ENCODE measurements around the gene TRIM52.

TRIM52 gene

GRCh38 chr5:181259974-181260719 is 796 bp downstream of the TRIM52 start:
- peak overlapping the region; percentile 100 for H3K9ac ChIP-seq (ENCODE audit: low read length)
- no peaks in the 10 kb centered on the region for H4K20me1 ChIP-seq (ENCODE audit: low read depth, low read length)
- H3K9me3 ChIP-seq (ENCODE audit: insufficient read depth, low read length): no peaks in the 10 kb centered on the region

GRCh38 chr5:181259283-181259682 is 1.7 kb downstream of the TRIM52 start:
- Histone ChIP-seq H3K9me3 (ENCODE audit: insufficient read depth, low read length) (no peaks in the 10 kb centered on the region), H3K27me3 (ENCODE audit: low read length) (no peaks in the 10 kb centered on the region), H3K4me3 (ENCODE audit: insufficient read depth, low read length, poor library complexity, severe bottlenecking) (peak overlapping the region; percentile 96), H3K79me2 (ENCODE audit: insufficient read depth, low read length) (peaks cover 74% of the 10 kb centered on the region), H3K27ac (ENCODE audit: low read depth, low read length) (peak overlapping the region; percentile 12; the same call in 1 of the 2 replicates), H3K36me3 (ENCODE audit: low read length) (peaks cover 11% of the 10 kb centered on the region; the same call in 1 of the 2 replicates), H3K9ac (ENCODE audit: low read length) (peak overlapping the region; percentile 100), H3K9me2 (replicated peaks; ENCODE audit: insufficient read depth, low read length) (no peaks in the 10 kb centered on the region), H2AFZ (ENCODE audit: low read depth, low read length, severe bottlenecking) (no peak overlapping the region), H3F3A (ENCODE audit: insufficient read depth) (peaks cover 29% of the 10 kb centered on the region), H4K20me1 (ENCODE audit: low read depth, low read length) (no peaks in the 10 kb centered on the region), H3K4me2 (ENCODE audit: low read depth, low read length, poor library complexity, severe bottlenecking) (peak overlapping the region; percentile 75)
- no peak for TF ChIP-seq CTCF (IDR thresholded peaks at IDR 0.05; ENCODE audit: insufficient read depth, low read length, poor library complexity, severe bottlenecking)
- TF ChIP-seq EZH2phosphoT487 (conservative IDR thresholded peaks at IDR 0.05; ENCODE audit: low read length): no peak

More at GRCh38 chr5:181259974-181260719, 796 bp downstream of the TRIM52 start:
- Histone ChIP-seq H2AFZ (ENCODE audit: low read depth, low read length, severe bottlenecking) (peak overlapping the region; percentile 36), H3K4me2 (ENCODE audit: low read depth, low read length, poor library complexity, severe bottlenecking) (peak overlapping the region; percentile 75), H3K79me2 (ENCODE audit: insufficient read depth, low read length) (peaks cover 65% of the 10 kb centered on the region), H3K27ac (ENCODE audit: low read depth, low read length) (peak overlapping the region; percentile 25; the same call in 1 of the 2 replicates), H3K4me3 (ENCODE audit: insufficient read depth, low read length, poor library complexity, severe bottlenecking) (peak overlapping the region; percentile 96), H3K9me2 (replicated peaks; ENCODE audit: insufficient read depth, low read length) (no peaks in the 10 kb centered on the region), H3F3A (ENCODE audit: insufficient read depth) (peaks cover 27% of the 10 kb centered on the region), H3K27me3 (ENCODE audit: low read length) (no peaks in the 10 kb centered on the region), H3K36me3 (ENCODE audit: low read length) (peaks cover 11% of the 10 kb centered on the region; the same call in 1 of the 2 replicates)
- TF ChIP-seq CTCF (IDR thresholded peaks at IDR 0.05; ENCODE audit: insufficient read depth, low read length, poor library complexity, severe bottlenecking) (no peak), EZH2phosphoT487 (conservative IDR thresholded peaks at IDR 0.05; ENCODE audit: low read length) (no peak)

GRCh38 chr5:181258576-181258975 is 2.4 kb downstream of the TRIM52 start:
- H3K9me3 ChIP-seq (ENCODE audit: insufficient read depth, low read length): no peaks in the 10 kb centered on the region
- H3K4me3 ChIP-seq (ENCODE audit: insufficient read depth, low read length, poor library complexity, severe bottlenecking): peak overlapping the region; percentile 96
- H4K20me1 ChIP-seq (ENCODE audit: low read depth, low read length): no peaks in the 10 kb centered on the region
- H3K27ac ChIP-seq (ENCODE audit: low read depth, low read length): no peak overlapping the region; the same call in 1 of the 2 replicates
- H3K79me2 ChIP-seq (ENCODE audit: insufficient read depth, low read length): peaks cover 76% of the 10 kb centered on the region
- no peak overlapping the region for H2AFZ ChIP-seq (ENCODE audit: low read depth, low read length, severe bottlenecking)
- no peaks in the 10 kb centered on the region for H3K9me2 ChIP-seq (replicated peaks; ENCODE audit: insufficient read depth, low read length)
- H3K27me3 ChIP-seq (ENCODE audit: low read length): no peaks in the 10 kb centered on the region
- peaks cover 11% of the 10 kb centered on the region; the same call in 1 of the 2 replicates for H3K36me3 ChIP-seq (ENCODE audit: low read length)
- peaks cover 29% of the 10 kb centered on the region for H3F3A ChIP-seq (ENCODE audit: insufficient read depth)
- H3K4me2 ChIP-seq (ENCODE audit: low read depth, low read length, poor library complexity, severe bottlenecking): peak overlapping the region; percentile 75
- TF ChIP-seq CTCF (IDR thresholded peaks at IDR 0.05; ENCODE audit: insufficient read depth, low read length, poor library complexity, severe bottlenecking) (no peak), EZH2phosphoT487 (conservative IDR thresholded peaks at IDR 0.05; ENCODE audit: low read length) (no peak)
- peak overlapping the region; percentile 100 for H3K9ac ChIP-seq (ENCODE audit: low read length)
